Neural cell (in vitro differentiated cells): ENCODE measurements around the gene DPP10. TPM values are rescaled to one million over a fixed set of nuclear protein-coding genes. Genes with fewer than 3 reads are reported as not detected.

Experiments used
- H2AFZ ChIP-seq: fragments of 200-600, 300-800 bp; sonication (generic), shearing (Covaris generic); 2 replicates; pipeline ENCODE4 v1.6.0; 2014; ENCODE audit warnings: low read depth, mild to moderate bottlenecking, antibody characterized with exemption, low read length, moderate library complexity
- H3F3A ChIP-seq: fragments of 200-600 bp; shearing (Covaris generic); 2 replicates; pipeline ENCODE4 v1.6.1; 2016; ENCODE audit warnings: mild to moderate bottlenecking, moderate library complexity, mixed read lengths, antibody characterized with exemption, low read length; ENCODE audit not compliant: insufficient read depth, poor library complexity, severe bottlenecking
- H3K27ac ChIP-seq: fragments of 200-600, 300-800 bp; sonication (generic), shearing (Covaris generic); 2 replicates; pipeline ENCODE4 v1.5.1; 2014; ENCODE audit warnings: mild to moderate bottlenecking, low read length, moderate library complexity
- H3K27me3 ChIP-seq: fragments of 300-800, 200-600 bp; sonication (generic), shearing (Covaris generic); 2 replicates; pipeline ENCODE4 v1.6.0; 2014; ENCODE audit warnings: mild to moderate bottlenecking, low read depth, low read length, moderate library complexity; ENCODE audit not compliant: insufficient read depth
- H3K36me3 ChIP-seq: fragments of 300-800, 200-600 bp; sonication (generic), shearing (Covaris generic); 2 replicates; pipeline ENCODE4 v1.5.1; 2014; ENCODE audit warnings: mild to moderate bottlenecking, antibody characterized with exemption, low read length, moderate library complexity; ENCODE audit not compliant: insufficient read depth
- H3K4me2 ChIP-seq: fragments of 300-800, 200-600 bp; sonication (generic), shearing (Covaris generic); 2 replicates; pipeline ENCODE4 v1.6.0; 2014; ENCODE audit warnings: mild to moderate bottlenecking, low read length
- H3K4me3 ChIP-seq: fragments of 300-800, 200-600 bp; sonication (generic), shearing (Covaris generic); 2 replicates; pipeline ENCODE4 v1.5.1; 2014; ENCODE audit warnings: mild to moderate bottlenecking, low read length, moderate library complexity
- H3K79me2 ChIP-seq: fragments of 200-600 bp; shearing (Covaris generic); replicated peaks from 2 replicates; pipeline ENCODE4 v1.6.0; 2014; ENCODE audit warnings: mild to moderate bottlenecking, low read length, moderate library complexity; ENCODE audit not compliant: insufficient read depth
- H3K9ac ChIP-seq: fragments of 300-800, 200-600 bp; sonication (generic), shearing (Covaris generic); 2 replicates; pipeline ENCODE4 v1.6.1; 2016; ENCODE audit warnings: mild to moderate bottlenecking, low read length, mixed read lengths
- H3K9me2 ChIP-seq: fragments of 200-600 bp; shearing (Covaris generic); 2 replicates; pipeline ENCODE4 v1.6.1; 2016; ENCODE audit warnings: mild to moderate bottlenecking, low read length, mixed read lengths; ENCODE audit not compliant: insufficient read depth
- H3K9me3 ChIP-seq: fragments of 200-600, 300-800 bp; sonication (generic), shearing (Covaris generic); 2 replicates; pipeline ENCODE4 v1.6.1; 2016; ENCODE audit warnings: mild to moderate bottlenecking, mixed run types, low read length, moderate library complexity, mixed read lengths
- H4K20me1 ChIP-seq: fragments of 200-600 bp; shearing (Covaris generic); 2 replicates; pipeline ENCODE4 v1.6.1; 2016; ENCODE audit warnings: mild to moderate bottlenecking, mixed run types; ENCODE audit not compliant: insufficient read depth
- CTCF ChIP-seq: fragments of 450-650 bp; IDR thresholded peaks from 2 replicates; pipeline ENCODE4 v1.5.1; 2014; ENCODE audit warnings: antibody characterized with exemption, mild to moderate bottlenecking, moderate library complexity; ENCODE audit not compliant: poor library complexity, severe bottlenecking
- EP300 ChIP-seq: fragments of 450-650 bp; conservative IDR thresholded peaks from 2 replicates; pipeline ENCODE4 v1.6.1; 2014; ENCODE audit warnings: antibody characterized with exemption, mild to moderate bottlenecking, moderate library complexity; ENCODE audit not compliant: poor library complexity, severe bottlenecking
- EZH2 ChIP-seq: fragments of 200-600, 300-800 bp; shearing (Covaris generic), sonication (generic); IDR thresholded peaks from 2 replicates; pipeline ENCODE4 v1.6.1; 2014; ENCODE audit warnings: antibody characterized with exemption, low read length, borderline replicate concordance, mild to moderate bottlenecking; ENCODE audit not compliant: insufficient read depth, poor library complexity, severe bottlenecking
- MXI1 ChIP-seq: fragments of 450-650 bp; conservative IDR thresholded peaks from 2 replicates; pipeline ENCODE4 v1.6.1; 2014; ENCODE audit warnings: antibody characterized with exemption, mild to moderate bottlenecking; ENCODE audit not compliant: poor library complexity, severe bottlenecking
- POLR2AphosphoS5 ChIP-seq: IDR thresholded peaks from 2 replicates; pipeline ENCODE4 v1.6.1; 2012
- RAD21 ChIP-seq: fragments of 450-650 bp; conservative IDR thresholded peaks from 2 replicates; pipeline ENCODE4 v1.6.1; 2014; ENCODE audit warnings: antibody characterized with exemption, mild to moderate bottlenecking, moderate library complexity
- REST ChIP-seq: IDR thresholded peaks from 2 replicates; pipeline ENCODE4 v1.6.1; 2012; ENCODE audit warnings: borderline replicate concordance
- SMC3 ChIP-seq: fragments of 450-650 bp; conservative IDR thresholded peaks from 2 replicates; pipeline ENCODE4 v1.6.1; 2014; ENCODE audit warnings: antibody characterized with exemption, mild to moderate bottlenecking, moderate library complexity; ENCODE audit not compliant: poor library complexity
- TAF1 ChIP-seq: IDR thresholded peaks from 2 replicates; pipeline ENCODE4 v1.6.1; 2012; ENCODE audit warnings: low read depth
- polyA plus RNA-seq: library from polyadenylated mRNA; depleted of rRNA; stranded (reverse); fragments of >200 nt; gene quantifications from 2 replicates; pipeline ENCODE4 v1.2.3, GENCODE V29; 2014

Gene DPP10
- polyA plus RNA-seq, 1 donor from 2014 or later, result 13.9 TPM

DNA sequence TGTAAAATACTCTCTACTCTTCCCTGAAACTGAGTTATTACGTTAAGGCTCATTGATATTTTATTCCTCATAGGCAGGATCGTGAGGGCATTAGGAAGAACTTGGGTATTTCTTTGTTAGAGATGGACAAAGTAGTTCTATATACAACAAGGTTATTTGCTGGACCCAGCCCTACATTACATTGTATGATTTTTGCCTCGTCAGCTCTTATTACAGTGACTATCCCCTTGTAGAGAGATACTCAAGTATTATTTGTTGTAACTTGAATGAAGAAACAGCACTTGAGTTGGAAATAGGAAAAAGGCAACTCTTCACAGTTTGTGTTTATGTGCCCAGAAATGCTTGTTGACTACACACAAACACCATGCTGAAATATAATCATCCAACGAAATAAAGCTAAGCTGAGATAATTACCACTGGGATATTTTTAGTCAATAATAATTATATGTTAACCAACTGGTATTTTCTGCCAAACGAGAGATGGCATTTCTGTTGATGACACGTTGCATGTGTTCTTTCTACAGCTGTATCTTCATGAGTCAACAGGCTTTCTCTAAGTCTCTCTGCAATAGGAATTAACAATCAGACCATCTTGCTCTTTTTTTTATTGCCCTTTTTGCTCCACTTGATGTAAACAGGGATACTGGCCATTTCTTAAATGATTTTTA lies 947.6 kb downstream of the DPP10 start:
- no peaks in the 10 kb centered on the region for H3K9me3 ChIP-seq
- no peak overlapping the region for H3K4me2 ChIP-seq
- H3K9ac ChIP-seq, result no peak overlapping the region
- H4K20me1 ChIP-seq, result no peaks in the 10 kb centered on the region
- H3F3A ChIP-seq, result no peaks in the 10 kb centered on the region
- H3K4me3 ChIP-seq, result no peak overlapping the region
- H3K27ac ChIP-seq, result no peak overlapping the region
- H3K27me3 ChIP-seq, result no peaks in the 10 kb centered on the region
- no peaks in the 10 kb centered on the region for H3K36me3 ChIP-seq
- no peaks in the 10 kb centered on the region for H3K9me2 ChIP-seq
- TF ChIP-seq EZH2 (no peak), POLR2AphosphoS5 (no peak), EP300 (no peak), REST (no peak), CTCF (no peak), TAF1 (no peak), RAD21 (no peak), SMC3 (no peak), MXI1 (no peak)
- H2AFZ ChIP-seq, result no peak overlapping the region
- H3K79me2 ChIP-seq, result no peaks in the 10 kb centered on the region

DNA sequence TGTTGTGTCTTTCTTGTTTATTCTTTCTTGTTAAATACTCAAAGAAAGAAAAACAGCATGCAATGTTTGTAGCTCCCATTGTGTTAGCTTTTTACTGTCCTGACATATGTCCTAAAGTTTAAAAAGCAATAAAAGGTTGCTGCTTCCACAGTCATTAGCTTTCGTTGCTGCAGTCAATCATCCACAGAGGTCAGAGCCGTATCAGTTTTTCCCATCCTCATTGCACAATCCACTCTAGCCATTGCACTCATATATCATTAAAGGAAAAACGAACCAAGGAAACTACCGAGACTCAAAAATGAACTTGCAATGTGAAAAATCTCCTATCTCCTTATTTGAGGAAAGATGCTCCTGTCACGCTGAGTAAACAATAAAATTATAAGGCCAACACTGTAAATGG lies 954.1 kb downstream of the DPP10 start:
- Histone ChIP-seq H3K4me3 (no peak overlapping the region), H3K27ac (no peak overlapping the region), H4K20me1 (no peaks in the 10 kb centered on the region), H3K9me2 (no peaks in the 10 kb centered on the region), H3F3A (no peaks in the 10 kb centered on the region), H3K9ac (no peak overlapping the region), H3K79me2 (no peaks in the 10 kb centered on the region), H3K36me3 (no peaks in the 10 kb centered on the region), H2AFZ (no peak overlapping the region), H3K27me3 (no peaks in the 10 kb centered on the region), H3K4me2 (no peak overlapping the region), H3K9me3 (no peaks in the 10 kb centered on the region)
- TF ChIP-seq TAF1 (no peak), EP300 (no peak), SMC3 (no peak), REST (no peak), EZH2 (no peak), RAD21 (no peak), MXI1 (no peak), POLR2AphosphoS5 (no peak), CTCF (no peak)
